Fibroblast of pulmonary artery (primary cell): Measurements from ENCODE around the gene HRH2.

Experiments
- DNase-seq: peaks from one replicate; pipeline ENCODE4 v3.0.0-alpha.2; 2010; ENCODE audit warnings: low read depth
- H3K4me3 ChIP-seq: replicated peaks from 2 replicates; pipeline ENCODE4 v1.5.1; 2011; ENCODE audit warnings: low read depth, mild to moderate bottlenecking, control low read depth, low read length, moderate library complexity
- CTCF ChIP-seq: IDR thresholded peaks from 2 replicates; pipeline ENCODE4 v1.5.1; 2011; ENCODE audit warnings: mild to moderate bottlenecking, control low read depth, low read length, inconsistent platforms; ENCODE audit errors: missing control alignments

HRH2 gene

GRCh38 chr5:175628668-175629067, 29.2 kb upstream of the HRH2 start:
- no peak for DNase-seq
- H3K4me3 ChIP-seq = no peak overlapping the region
- no peak for TF ChIP-seq CTCF

GRCh38 chr5:175629261-175629660, 28.6 kb upstream of the HRH2 start:
- DNase-seq = no peak
- no peak overlapping the region for H3K4me3 ChIP-seq
- no peak for TF ChIP-seq CTCF

DNA sequence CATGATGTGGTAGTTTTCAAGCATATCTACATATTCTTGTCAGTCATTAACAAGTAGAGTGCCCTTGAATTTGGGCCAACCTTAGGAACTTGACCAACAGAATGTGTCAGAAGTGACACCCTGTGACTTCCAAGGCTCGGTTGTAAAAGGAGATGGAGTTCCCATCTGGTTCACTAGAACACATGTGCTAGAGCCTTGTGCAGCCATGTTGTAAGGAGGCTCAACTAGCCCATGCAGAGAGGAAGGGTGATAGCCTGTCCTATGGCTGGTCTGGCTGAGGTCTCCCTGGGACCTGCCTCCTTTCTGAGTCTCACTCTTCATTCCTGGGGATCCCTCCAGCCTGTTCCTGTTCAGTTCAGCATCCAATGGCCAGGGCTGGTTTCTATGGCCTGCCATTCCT, 28.1 kb upstream of the HRH2 start:
- DNase-seq = no peak
- no peak overlapping the region for H3K4me3 ChIP-seq
- TF ChIP-seq CTCF = no peak

GRCh38 chr5:175635854-175636584, 21.9 kb upstream of the HRH2 start:
- H3K4me3 ChIP-seq = no peak overlapping the region
- no peak for DNase-seq
- TF ChIP-seq CTCF = no peak

DNA sequence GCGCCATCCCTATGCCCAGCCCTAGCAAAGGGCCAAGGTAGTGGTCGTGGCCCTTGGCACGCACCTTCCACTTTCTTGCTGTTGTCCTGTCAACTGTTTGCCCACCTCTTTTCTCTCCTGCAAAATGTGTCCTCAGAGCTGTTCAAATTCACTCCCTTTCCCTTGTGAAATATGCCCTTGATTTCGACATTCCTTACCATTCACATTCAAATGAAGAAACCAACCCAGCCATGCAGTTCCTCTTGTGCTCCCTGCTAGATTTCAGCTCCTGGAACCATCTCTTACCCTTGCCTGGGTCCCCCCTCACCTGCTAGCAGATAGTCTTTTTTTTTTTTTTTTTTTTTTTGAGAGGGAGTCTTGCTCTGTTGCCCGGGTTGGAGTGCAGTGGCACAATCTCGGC, 19.6 kb upstream of the HRH2 start:
- H3K4me3 ChIP-seq = no peak overlapping the region
- no peak for TF ChIP-seq CTCF
- DNase-seq = no peak

DNA sequence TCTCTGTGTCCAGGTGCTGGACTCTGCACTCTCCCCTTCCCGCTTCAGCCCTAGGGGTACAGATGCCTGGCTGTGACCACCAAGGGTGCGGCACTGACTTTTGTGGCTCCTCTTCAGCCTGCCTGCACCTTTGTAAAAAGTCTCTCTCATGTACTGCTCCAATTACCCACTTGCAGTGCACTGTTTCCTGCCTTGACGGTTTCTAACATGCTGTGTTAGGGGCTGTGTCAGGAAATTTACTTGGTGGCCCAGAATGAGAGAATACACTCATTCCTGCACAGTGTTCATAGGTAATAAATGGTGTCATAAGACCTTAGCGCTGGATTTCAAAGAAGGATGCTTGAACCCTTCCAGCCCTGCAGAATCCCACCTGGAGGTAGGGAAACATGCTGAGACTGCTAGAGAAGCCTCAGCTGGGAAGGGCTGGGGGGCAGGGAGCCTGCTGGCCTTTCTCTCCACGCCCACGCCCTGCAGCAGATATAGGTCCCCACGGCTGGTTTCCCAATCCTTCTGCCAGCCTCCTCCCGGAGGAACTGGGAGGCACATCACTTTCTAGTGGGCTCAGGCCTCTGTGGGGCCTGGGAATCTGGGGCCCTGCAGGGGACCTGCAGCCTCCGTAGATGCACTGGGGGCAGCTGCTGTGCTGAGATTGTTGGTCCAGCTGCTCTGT, 17.6 kb upstream of the HRH2 start:
- TF ChIP-seq CTCF = no peak
- no peak overlapping the region for H3K4me3 ChIP-seq
- no peak for DNase-seq

DNA sequence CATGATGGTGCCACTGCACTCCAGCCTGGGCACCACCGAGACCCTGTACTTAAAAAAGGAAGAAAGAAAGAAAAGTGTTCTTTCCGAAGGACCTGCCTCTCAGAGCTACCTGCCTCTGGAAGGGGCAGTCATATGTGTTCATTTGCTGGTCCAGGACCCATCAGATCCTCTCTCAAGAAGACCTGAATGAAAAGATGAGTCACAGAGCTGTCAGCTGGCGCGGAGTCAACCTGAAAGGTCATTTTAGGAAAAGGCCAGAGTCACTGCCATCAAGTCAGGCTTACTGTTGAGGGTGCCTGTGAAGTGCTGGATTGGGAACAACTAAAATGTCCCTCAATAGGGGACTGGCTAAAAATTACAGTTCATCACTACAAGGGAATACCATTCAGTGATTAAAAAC, 14.9 kb upstream of the HRH2 start:
- no peak for DNase-seq
- no peak overlapping the region for H3K4me3 ChIP-seq
- TF ChIP-seq CTCF = no peak
